Prostate gland (tissue), 2 donors: Measurements from ENCODE around the gene POU5F1. TPM values are rescaled to one million over a fixed set of nuclear protein-coding genes. Genes with fewer than 3 reads are reported as not detected.
A peak's percentile ranks its signal among the peaks of the same experiment; 100 is the strongest.

Source experiments
- DNase-seq: peaks from one replicate; pipeline ENCODE4 v3.0.0-alpha.2; 2019; ENCODE audit warnings: low spot score
- H3K27ac ChIP-seq, 2 donors: fragments of 200-600 bp; sonication (generic); 2 replicates each; pipeline ENCODE4 v1.5.1; 2017 to 2019
- H3K27me3 ChIP-seq: fragments of 200-600 bp; sonication (generic); replicated peaks from 2 replicates; pipeline ENCODE4 v1.5.1; 2019; ENCODE audit not compliant: insufficient read depth
- H3K36me3 ChIP-seq, 2 donors: fragments of 200-600 bp; sonication (generic); 1 replicate in 1 of 2; 2 replicates in 1 of 2; pipeline versions ENCODE4 v1.5.1 to v1.8.1; 2017 to 2019
- H3K4me1 ChIP-seq: fragments of 200-600 bp; sonication (generic); replicated peaks from 2 replicates; pipeline ENCODE4 v1.5.1; 2019
- H3K4me3 ChIP-seq, 2 donors: fragments of 200-600 bp; sonication (generic); 2 replicates each; pipeline ENCODE4 v1.5.1; 2017 to 2019
- H3K9me3 ChIP-seq: fragments of 200-600 bp; sonication (generic); 2 replicates; pipeline ENCODE4 v1.5.1; 2017
- POLR2A ChIP-seq: fragments of 450-650 bp; IDR thresholded peaks from one replicate; pipeline ENCODE4 v1.6.1; 2016; ENCODE audit warnings: antibody characterized with exemption, mild to moderate bottlenecking
- POLR2AphosphoS5 ChIP-seq: sonication (generic); formaldehyde crosslinking; IDR thresholded peaks from one replicate; pipeline ENCODE4 v1.6.1; 2017; ENCODE audit warnings: antibody characterized with exemption
- WGBS: methylation state at CpG from one replicate; pipeline ENCODE4 v1.1.5; 2018; 5-methylcytosine and 5-hydroxymethylcytosine counted together
- intact Hi-C: fragments of 100-400 bp; cut with DNase I; formaldehyde crosslinking; loops from one replicate; pipeline ENCODE4 v1.14.2; 2022
- total RNA-seq, 2 donors: library from RNA; depleted of rRNA; stranded (reverse); fragments of >200 nt; gene quantifications; one replicate each; pipeline ENCODE4 v1.1.0, GENCODE V29; 2016
- TF ChIP-seq, protein P1 (sequence below), 4 experiments: fragments of 200-600 bp in 2 of 4; fragments of 450-650 bp in 2 of 4; sonication (generic) in 2 of 4; IDR thresholded peaks; 1 replicate in 3 of 4; 2 replicates in 1 of 4; pipeline ENCODE4 v1.5.1; 2016 to 2019; ENCODE audit warnings: antibody characterized with exemption in 4 of 4, mild to moderate bottlenecking in 2 of 4, moderate library complexity in 2 of 4

Gene POU5F1
- total RNA-seq, 2 donors from 2014 or later, result 3.4 to 21.5 TPM

DNA sequence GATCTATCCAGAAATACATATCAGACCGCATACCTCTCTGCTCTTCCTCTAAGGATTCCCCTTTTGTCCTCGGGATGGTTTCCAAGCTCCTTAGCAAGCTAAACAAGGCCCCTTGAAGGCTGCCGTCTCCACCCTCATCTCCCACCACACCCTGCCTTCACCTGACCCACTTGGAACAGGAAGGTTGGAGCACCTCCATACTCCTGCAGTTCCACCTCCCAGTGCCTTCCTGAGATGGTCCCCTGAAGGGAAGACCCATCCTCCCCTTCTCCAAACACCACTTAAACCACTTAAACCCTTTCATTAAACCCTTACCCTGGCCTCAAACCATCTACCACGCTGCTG is 8.5 kb upstream of the POU5F1 start:
- WGBS, result 46% methylated on average over 4 of the region's 4 CpGs
- Histone ChIP-seq H3K36me3 (no peaks in the 10 kb centered on the region), H3K27me3 (no peaks in the 10 kb centered on the region), H3K4me3 (no peak overlapping the region), H3K9me3 (no peaks in the 10 kb centered on the region), H3K4me1 (no peaks in the 10 kb centered on the region), H3K27ac (no peak overlapping the region)
- intact Hi-C loops, result no loop called here
- TF ChIP-seq, protein P1, sequence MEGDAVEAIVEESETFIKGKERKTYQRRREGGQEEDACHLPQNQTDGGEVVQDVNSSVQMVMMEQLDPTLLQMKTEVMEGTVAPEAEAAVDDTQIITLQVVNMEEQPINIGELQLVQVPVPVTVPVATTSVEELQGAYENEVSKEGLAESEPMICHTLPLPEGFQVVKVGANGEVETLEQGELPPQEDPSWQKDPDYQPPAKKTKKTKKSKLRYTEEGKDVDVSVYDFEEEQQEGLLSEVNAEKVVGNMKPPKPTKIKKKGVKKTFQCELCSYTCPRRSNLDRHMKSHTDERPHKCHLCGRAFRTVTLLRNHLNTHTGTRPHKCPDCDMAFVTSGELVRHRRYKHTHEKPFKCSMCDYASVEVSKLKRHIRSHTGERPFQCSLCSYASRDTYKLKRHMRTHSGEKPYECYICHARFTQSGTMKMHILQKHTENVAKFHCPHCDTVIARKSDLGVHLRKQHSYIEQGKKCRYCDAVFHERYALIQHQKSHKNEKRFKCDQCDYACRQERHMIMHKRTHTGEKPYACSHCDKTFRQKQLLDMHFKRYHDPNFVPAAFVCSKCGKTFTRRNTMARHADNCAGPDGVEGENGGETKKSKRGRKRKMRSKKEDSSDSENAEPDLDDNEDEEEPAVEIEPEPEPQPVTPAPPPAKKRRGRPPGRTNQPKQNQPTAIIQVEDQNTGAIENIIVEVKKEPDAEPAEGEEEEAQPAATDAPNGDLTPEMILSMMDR (IDR thresholded peaks at IDR 0.05), result no peak
- TF ChIP-seq POLR2A (no peak), POLR2AphosphoS5 (no peak)
- DNase-seq, result no peak

DNA sequence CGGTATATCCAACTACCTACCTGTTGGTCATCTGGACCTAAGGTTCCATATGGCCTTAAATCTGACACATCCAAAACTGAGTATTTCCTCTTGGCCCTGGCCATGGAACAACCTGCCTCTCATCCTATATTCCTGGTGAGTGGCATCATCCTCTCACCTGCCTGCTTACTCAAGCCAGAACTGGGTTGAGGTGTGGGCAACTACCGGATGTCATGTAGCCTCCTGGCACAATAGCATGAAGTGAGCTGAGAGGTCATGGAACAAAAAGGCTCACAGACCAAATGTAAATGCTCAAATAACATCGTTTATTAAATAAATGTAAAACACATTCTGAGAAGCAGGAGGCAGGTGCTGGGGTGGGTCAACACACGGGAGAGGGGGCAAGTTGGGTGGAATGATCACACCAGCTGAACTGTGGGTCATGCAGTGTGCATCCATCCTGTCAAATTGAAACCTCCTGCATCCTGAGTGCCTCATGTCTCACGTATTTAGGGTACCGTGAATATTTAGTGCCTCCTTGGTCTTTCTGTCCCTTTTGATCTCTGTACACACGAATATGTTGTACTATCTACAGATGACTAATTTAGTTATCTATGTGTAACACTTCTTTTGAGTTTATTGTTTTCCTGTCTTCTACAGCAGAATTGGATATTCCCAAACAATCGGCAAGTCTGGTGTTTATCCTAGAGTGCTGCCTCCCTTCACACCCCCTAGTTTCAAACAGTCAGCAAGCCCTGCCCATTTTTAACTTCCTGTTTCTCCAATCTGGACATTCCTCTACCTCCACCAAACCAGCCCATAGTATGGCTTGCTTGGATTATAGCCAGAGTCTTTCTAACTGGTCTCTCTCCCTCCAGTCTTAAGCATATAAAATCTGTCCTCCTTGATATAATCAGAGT is 7.9 kb upstream of the POU5F1 start:
- Histone ChIP-seq H3K27ac (no peak overlapping the region), H3K4me1 (no peaks in the 10 kb centered on the region), H3K36me3 (no peaks in the 10 kb centered on the region), H3K27me3 (no peaks in the 10 kb centered on the region), H3K9me3 (no peaks in the 10 kb centered on the region), H3K4me3 (no peak overlapping the region)
- 42% methylated on average over 8 of the region's 8 CpGs for WGBS
- intact Hi-C loops, result no loop called here
- DNase-seq, result no peak
- TF ChIP-seq, protein P1 (IDR thresholded peaks at IDR 0.05), result no peak
- TF ChIP-seq POLR2A (no peak), POLR2AphosphoS5 (peak; percentile 30)

DNA sequence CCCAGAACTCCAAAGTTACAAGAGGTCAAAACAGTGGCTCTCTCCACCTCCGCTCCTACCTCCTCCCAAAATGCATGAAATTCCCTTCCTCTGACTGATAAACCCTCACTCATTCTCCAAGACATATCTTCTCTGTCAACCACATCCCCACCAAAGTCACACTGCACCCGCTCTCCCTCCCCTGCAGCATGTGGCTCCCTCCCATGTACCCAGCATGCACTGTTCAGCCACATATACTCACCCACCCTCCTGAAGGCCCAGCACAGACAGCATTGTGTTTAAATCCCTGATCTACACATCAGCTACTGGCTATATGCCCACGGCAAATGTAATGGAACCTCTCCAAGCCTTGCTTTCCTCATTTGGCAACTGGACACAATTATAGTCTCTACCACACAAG is 5.5 kb upstream of the POU5F1 start:
- Histone ChIP-seq H3K36me3 (no peaks in the 10 kb centered on the region), H3K27ac (no peak overlapping the region), H3K4me3 (no peak overlapping the region), H3K9me3 (no peaks in the 10 kb centered on the region), H3K4me1 (no peaks in the 10 kb centered on the region), H3K27me3 (no peaks in the 10 kb centered on the region)
- intact Hi-C loops, result no loop called here
- no peak for DNase-seq
- TF ChIP-seq POLR2A (no peak), POLR2AphosphoS5 (no peak)
- TF ChIP-seq, protein P1 (IDR thresholded peaks at IDR 0.05), result no peak
- WGBS, result 72% methylated on average over 3 of the region's 3 CpGs

DNA sequence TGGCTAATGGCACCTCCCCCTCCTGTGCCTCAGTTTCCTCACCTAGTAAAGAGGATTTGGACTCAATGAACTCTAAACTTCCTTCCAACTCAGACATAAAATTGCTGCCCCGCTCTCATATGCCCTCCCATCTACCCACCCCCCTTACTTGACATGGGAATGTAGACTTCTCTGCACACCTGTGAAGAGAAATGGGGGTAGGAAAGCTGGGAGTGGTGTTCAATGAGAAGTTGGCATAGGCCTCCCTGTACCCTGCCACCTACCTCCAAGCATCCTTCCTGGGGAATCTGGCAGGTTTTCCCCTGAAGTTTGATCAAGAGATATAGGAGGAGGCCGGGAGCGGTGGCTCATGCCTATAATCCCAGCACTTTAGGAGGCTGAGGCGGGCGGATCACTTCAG is 3.9 kb upstream of the POU5F1 start:
- intact Hi-C loops, result no loop called here
- Histone ChIP-seq H3K9me3 (no peaks in the 10 kb centered on the region), H3K4me3 (no peak overlapping the region), H3K4me1 (no peaks in the 10 kb centered on the region), H3K36me3 (no peaks in the 10 kb centered on the region), H3K27me3 (no peaks in the 10 kb centered on the region), H3K27ac (no peak overlapping the region)
- TF ChIP-seq POLR2AphosphoS5, result no peak
- TF ChIP-seq, protein P1 (IDR thresholded peaks at IDR 0.05), result no peak
- TF ChIP-seq POLR2A, result no peak
- no peak for DNase-seq
- 95% methylated on average over 5 of the region's 5 CpGs for WGBS

DNA sequence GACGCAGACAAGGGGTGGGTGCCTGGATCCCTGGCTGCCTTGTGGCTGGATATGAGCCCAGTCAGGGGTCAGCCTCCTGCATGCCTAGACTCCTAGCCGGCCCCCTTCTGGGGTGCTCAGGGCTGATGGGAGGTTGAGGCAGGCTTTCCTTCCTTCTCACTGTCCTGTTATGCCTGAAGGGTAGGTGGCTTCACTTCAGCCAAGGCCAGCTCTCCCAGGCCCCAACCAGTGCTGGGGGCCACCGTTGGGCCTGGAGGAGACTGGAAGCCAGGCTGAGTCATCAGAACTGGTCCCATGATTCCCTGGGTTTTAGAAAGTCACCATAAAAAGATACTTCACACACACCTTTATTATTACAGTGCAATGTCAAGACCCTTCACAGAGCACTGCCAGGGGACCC is 2.9 kb upstream of the POU5F1 start:
- intact Hi-C loops, result no loop called here
- H3K4me1 ChIP-seq, result no peaks in the 10 kb centered on the region

More for the DNA sequence above, 2.9 kb upstream of the POU5F1 start:
- 51% methylated on average over 3 of the region's 3 CpGs for WGBS
- DNase-seq, result no peak
- H3K4me3 ChIP-seq, result no peak overlapping the region
- TF ChIP-seq, protein P1 (IDR thresholded peaks at IDR 0.05), result no peak
- TF ChIP-seq POLR2A (no peak), POLR2AphosphoS5 (no peak)
- no peaks in the 10 kb centered on the region for H3K36me3 ChIP-seq
- no peaks in the 10 kb centered on the region for H3K27me3 ChIP-seq
- no peaks in the 10 kb centered on the region for H3K9me3 ChIP-seq
- no peak overlapping the region for H3K27ac ChIP-seq
